H1 (cell line): ENCODE results near the gene SRSF7. TPM values are rescaled to one million over a fixed set of nuclear protein-coding genes. Genes with fewer than 3 reads are reported as not detected.
"Not testable (repeated sequence)": the region's sequence is repeated elsewhere in the genome, so short reads cannot be mapped to it uniquely, and the experiment has no call there.

ENCODE experiments used
- CTCF ChIA-PET: fragments of 300-600 bp; sonication (Branson Sonifier 250); formaldehyde crosslinking; loops from one replicate; lab custom pipeline; 2021; ENCODE audit not compliant: partially characterized antibody; lab: Charles Lee
- POLR2A ChIA-PET: fragments of 300-600 bp; sonication (Branson Sonifier 250); formaldehyde crosslinking; loops from one replicate; lab custom pipeline; 2021; ENCODE audit warnings: inconsistent platforms; ENCODE audit not compliant: partially characterized antibody; lab: Charles Lee
- DNase-seq, 2 experiments: peaks; one replicate each; pipeline versions ENCODE4 v3.0.0 to v3.0.0-alpha.2; 2010 to 2022; ENCODE audit warnings: low spot score in 2 of 2, low read depth in 1 of 2, mixed read lengths in 1 of 2
- FAIRE-seq: peaks from 2 replicates; lab custom pipeline; 2011; peaks lifted over from hg19 to GRCh38; lab: Jason Lieb, UNC
- H2AFZ ChIP-seq: 2 replicates; pipeline ENCODE4 v1.8.1; 2012; ENCODE audit warnings: low read length, inconsistent platforms
- H2AK5ac ChIP-seq: 2 replicates; pipeline ENCODE4 v1.6.1; 2013; ENCODE audit warnings: low read depth, low read length
- H2BK120ac ChIP-seq: replicated peaks from 2 replicates; pipeline ENCODE3; 2013; ENCODE audit warnings: low read depth, low read length, inconsistent platforms
- H2BK12ac ChIP-seq: 2 replicates; pipeline ENCODE4 v1.6.1; 2013; ENCODE audit warnings: low read depth, low read length
- H2BK15ac ChIP-seq: 2 replicates; pipeline ENCODE4 v1.6.1; 2013; ENCODE audit warnings: low read length
- H2BK20ac ChIP-seq: 2 replicates; pipeline ENCODE4 v1.6.1; 2013; ENCODE audit warnings: low read length
- H2BK5ac ChIP-seq: 2 replicates; pipeline ENCODE4 v1.6.1; 2013; ENCODE audit warnings: low read depth, low read length
- H3K14ac ChIP-seq: 2 replicates; pipeline ENCODE4 v1.6.1; 2013; ENCODE audit warnings: inconsistent platforms; ENCODE audit not compliant: insufficient read length
- H3K18ac ChIP-seq: 2 replicates; pipeline ENCODE4 v1.6.1; 2013; ENCODE audit warnings: low read length; ENCODE audit errors: extremely low read depth
- H3K23ac ChIP-seq: 2 replicates; pipeline ENCODE4 v1.6.1; 2013; ENCODE audit warnings: inconsistent platforms; ENCODE audit not compliant: insufficient read length
- H3K23me2 ChIP-seq: 2 replicates; pipeline ENCODE4 v1.6.1; 2013; ENCODE audit warnings: low read depth, low read length
- H3K27ac ChIP-seq: 2 replicates; pipeline ENCODE4 v1.6.1; 2011; ENCODE audit warnings: low read depth, low read length, inconsistent platforms
- H3K27me3 ChIP-seq, 4 experiments: replicated peaks in 1 of 4; 1 replicate in 1 of 4; 2 replicates in 3 of 4; pipeline versions ENCODE4 v1.6.1 to v1.8.1; 2011 to 2013; ENCODE audit warnings: low read length in 3 of 4, mild to moderate bottlenecking in 3 of 4, inconsistent platforms in 2 of 4, mixed read lengths in 2 of 4, moderate library complexity in 1 of 4; ENCODE audit not compliant: control insufficient read depth in 3 of 4, insufficient read depth in 3 of 4; ENCODE audit errors: extremely low read depth in 1 of 4
- H3K36me3 ChIP-seq, 4 experiments: 2 replicates each; pipeline versions ENCODE4 v1.6.1 to v1.8.1; 2011 to 2013; ENCODE audit warnings: mild to moderate bottlenecking in 4 of 4, low read length in 3 of 4, moderate library complexity in 2 of 4, control low read depth in 1 of 4, inconsistent platforms in 1 of 4; ENCODE audit not compliant: insufficient read depth in 4 of 4, control insufficient read depth in 2 of 4
- H3K4ac ChIP-seq: replicated peaks from 2 replicates; pipeline ENCODE3; 2013; ENCODE audit warnings: low read length, low read depth, mixed read lengths, inconsistent platforms; ENCODE audit not compliant: insufficient read length
- H3K4me1 ChIP-seq, 4 experiments: replicated peaks in 1 of 4; 1 replicate in 1 of 4; 2 replicates in 3 of 4; pipeline versions ENCODE4 v1.6.1 to v1.8.1; 2011 to 2013; ENCODE audit warnings: low read length in 3 of 4, inconsistent platforms in 2 of 4, mixed read lengths in 1 of 4; ENCODE audit not compliant: insufficient read depth in 4 of 4, control insufficient read depth in 3 of 4
- H3K4me2 ChIP-seq, 2 experiments: 2 replicates each; pipeline versions ENCODE4 v1.6.1 to v1.8.1; 2011 to 2013; ENCODE audit warnings: low read depth in 2 of 2, low read length in 2 of 2, control low read depth in 1 of 2, inconsistent platforms in 1 of 2, mild to moderate bottlenecking in 1 of 2; ENCODE audit not compliant: insufficient read depth in 1 of 2
- H3K4me3 ChIP-seq, 4 experiments: fragments of 200-600, 300-600 bp in 1 of 4; sonication (generic), shearing (Covaris generic), sonication (Bioruptor Twin) in 1 of 4; 2 replicates each; pipeline versions ENCODE4 v1.5.1 to v1.8.1; 2011 to 2016; ENCODE audit warnings: low read length in 4 of 4, low read depth in 3 of 4, control low read depth in 2 of 4, inconsistent platforms in 2 of 4, mild to moderate bottlenecking in 2 of 4, mixed read lengths in 1 of 4, moderate library complexity in 1 of 4; ENCODE audit not compliant: insufficient read depth in 2 of 4; ENCODE audit errors: extremely low read depth in 1 of 4
- H3K56ac ChIP-seq: replicated peaks from 2 replicates; pipeline ENCODE3; 2013; ENCODE audit warnings: low read depth, mild to moderate bottlenecking, mixed read lengths, low read length, inconsistent platforms; ENCODE audit not compliant: insufficient read length
- H3K79me1 ChIP-seq: 2 replicates; pipeline ENCODE4 v1.6.1; 2013; ENCODE audit warnings: low read depth, low read length, control low read depth
- H3K79me2 ChIP-seq, 2 experiments: 2 replicates each; pipeline versions ENCODE4 v1.6.1 to v1.8.1; 2012 to 2013; ENCODE audit warnings: low read length in 2 of 2, mild to moderate bottlenecking in 2 of 2, inconsistent platforms in 1 of 2; ENCODE audit not compliant: insufficient read depth in 2 of 2, control insufficient read depth in 1 of 2
- H3K9ac ChIP-seq, 4 experiments: replicated peaks in 1 of 4; 1 replicate in 1 of 4; 2 replicates in 3 of 4; pipeline versions ENCODE4 v1.6.1 to v1.8.1; 2011 to 2013; ENCODE audit warnings: low read depth in 3 of 4, low read length in 3 of 4, control low read depth in 2 of 4, mild to moderate bottlenecking in 2 of 4, moderate library complexity in 2 of 4, inconsistent platforms in 1 of 4; ENCODE audit errors: extremely low read depth in 1 of 4
- H3K9me3 ChIP-seq, 2 experiments: 2 replicates each; pipeline versions ENCODE4 v1.6.1 to v1.8.1; 2012 to 2013; ENCODE audit warnings: mild to moderate bottlenecking in 2 of 2, moderate library complexity in 2 of 2, control low read depth in 1 of 2, inconsistent platforms in 1 of 2, low read depth in 1 of 2, low read length in 1 of 2, mixed read lengths in 1 of 2; ENCODE audit not compliant: insufficient read depth in 2 of 2
- H4K20me1 ChIP-seq, 2 experiments: replicated peaks in 1 of 2; 2 replicates each; pipeline versions ENCODE3 to v1.8.1; 2011 to 2013; ENCODE audit warnings: inconsistent platforms in 2 of 2, low read length in 2 of 2, mild to moderate bottlenecking in 1 of 2; ENCODE audit not compliant: insufficient read depth in 2 of 2, control insufficient read depth in 1 of 2
- H4K5ac ChIP-seq: 2 replicates; pipeline ENCODE4 v1.6.1; 2013; ENCODE audit warnings: low read length, low read depth, mixed read lengths, inconsistent platforms; ENCODE audit not compliant: insufficient read length
- H4K8ac ChIP-seq: 2 replicates; pipeline ENCODE4 v1.8.0; 2013; ENCODE audit warnings: mild to moderate bottlenecking, moderate library complexity, low read length, inconsistent platforms; ENCODE audit not compliant: insufficient read depth; ENCODE audit errors: extremely low read depth
- H4K91ac ChIP-seq: replicated peaks from 2 replicates; pipeline ENCODE3; 2013; ENCODE audit warnings: low read length, mixed read lengths, inconsistent platforms; ENCODE audit not compliant: insufficient read length
- WGBS, 2 experiments: shearing (Covaris generic) in 1 of 2; methylation state at CpG; one replicate each; pipeline versions ENCODE4 v1.1.6 to v1.1.7; 2013 to 2015; ENCODE audit warnings: low lambda C conversion rate in 2 of 2, mixed read lengths in 2 of 2, inconsistent platforms in 1 of 2, low coverage in 1 of 2, missing lambda C conversion rate in 1 of 2; ENCODE audit not compliant: insufficient replicate concordance in 2 of 2, insufficient coverage in 1 of 2, insufficient read length in 1 of 2; ENCODE audit errors: extremely low coverage in 1 of 2, missing lambda C conversion rate in 1 of 2; 5-methylcytosine and 5-hydroxymethylcytosine counted together
- polyA plus RNA-seq, 7 experiments: library from polyadenylated mRNA; depleted of rRNA in 3 of 7; stranded (reverse) in 5 of 7; unstranded in 2 of 7; fragments of >200 nt in 5 of 7; fragments of 200-250 nt in 2 of 7; gene quantifications; 1 replicate in 5 of 7; 2 replicates in 1 of 7; 4 replicates in 1 of 7; pipeline versions ENCODE4 v1.2.1 to v1.2.3, GENCODE V29; 2011 to 2013; ENCODE audit warnings: missing spikeins in 2 of 7, mixed read lengths in 2 of 7
- total RNA-seq: library from RNA; stranded (reverse); fragmentation: NEBNext Ultra II Directional; extraction: Animal tissue kit (Norgen Biotek cat#: 25700); gene quantifications from 2 replicates; pipeline ENCODE4 v1.2.1, GENCODE V29; 2021

SRSF7 gene
- total and polyA plus RNA-seq, 2 of the 8 experiments (the other 6 are each of a cell fraction or from before 2014, with no cell fraction given) = 370 to 415 TPM

DNA sequence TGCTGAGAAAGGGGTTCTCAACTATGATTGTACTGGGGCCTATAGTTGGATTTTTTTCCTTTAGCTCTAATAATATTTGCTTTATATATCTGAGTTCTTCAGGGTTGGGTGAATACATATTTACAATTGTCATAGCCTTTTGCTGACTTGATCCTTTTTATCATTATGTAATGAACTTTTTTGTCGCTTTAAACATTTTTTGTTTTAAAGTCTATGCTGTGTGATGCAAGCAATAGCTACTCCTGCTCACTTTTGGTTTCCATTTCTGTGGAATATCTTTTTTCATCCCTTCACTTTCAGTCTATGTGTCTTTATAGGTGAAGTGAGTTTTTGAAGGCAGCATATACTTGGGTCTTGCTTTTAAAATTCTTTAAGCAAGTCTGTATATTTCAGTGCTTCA lies 36.2 kb downstream of the SRSF7 start:
- not testable (repeated sequence) for H3K4me2 ChIP-seq, H2AK5ac ChIP-seq, H3K56ac ChIP-seq, H4K8ac ChIP-seq, H2BK5ac ChIP-seq, H2BK12ac ChIP-seq, H3K9ac ChIP-seq, H3K4me1 ChIP-seq, H4K5ac ChIP-seq, H3K18ac ChIP-seq, H3K9me3 ChIP-seq, FAIRE-seq, H3K23me2 ChIP-seq, H4K20me1 ChIP-seq, H2AFZ ChIP-seq, H3K79me2 ChIP-seq, H2BK20ac ChIP-seq, H3K23ac ChIP-seq, H2BK120ac ChIP-seq, H3K27ac ChIP-seq, DNase-seq, H3K4me3 ChIP-seq, H3K14ac ChIP-seq, H3K27me3 ChIP-seq, H4K91ac ChIP-seq, H3K79me1 ChIP-seq, H3K4ac ChIP-seq, H3K36me3 ChIP-seq, H2BK15ac ChIP-seq
- POLR2A ChIA-PET = interaction anchor here (1.2 to 2.0 kb wide), 2 partner anchors 26 to 36 kb away, joined by 5 to 6 read pairs; partner anchors contain the start of gene SRSF7
- CTCF ChIA-PET = interaction anchor here (0.7 to 3.2 kb wide), 3 partner anchors 11 to 137 kb away, joined by 3 to 8 read pairs (median 4); no protein-coding TSS in a partner anchor
- 100% methylated on average over 1 of the region's 1 CpG; no CpG with 5 or more reads in 1 of the 2 experiments for WGBS, 2 experiments
